ENCODE results near the gene AEBP1.

Gene AEBP1

DNA sequence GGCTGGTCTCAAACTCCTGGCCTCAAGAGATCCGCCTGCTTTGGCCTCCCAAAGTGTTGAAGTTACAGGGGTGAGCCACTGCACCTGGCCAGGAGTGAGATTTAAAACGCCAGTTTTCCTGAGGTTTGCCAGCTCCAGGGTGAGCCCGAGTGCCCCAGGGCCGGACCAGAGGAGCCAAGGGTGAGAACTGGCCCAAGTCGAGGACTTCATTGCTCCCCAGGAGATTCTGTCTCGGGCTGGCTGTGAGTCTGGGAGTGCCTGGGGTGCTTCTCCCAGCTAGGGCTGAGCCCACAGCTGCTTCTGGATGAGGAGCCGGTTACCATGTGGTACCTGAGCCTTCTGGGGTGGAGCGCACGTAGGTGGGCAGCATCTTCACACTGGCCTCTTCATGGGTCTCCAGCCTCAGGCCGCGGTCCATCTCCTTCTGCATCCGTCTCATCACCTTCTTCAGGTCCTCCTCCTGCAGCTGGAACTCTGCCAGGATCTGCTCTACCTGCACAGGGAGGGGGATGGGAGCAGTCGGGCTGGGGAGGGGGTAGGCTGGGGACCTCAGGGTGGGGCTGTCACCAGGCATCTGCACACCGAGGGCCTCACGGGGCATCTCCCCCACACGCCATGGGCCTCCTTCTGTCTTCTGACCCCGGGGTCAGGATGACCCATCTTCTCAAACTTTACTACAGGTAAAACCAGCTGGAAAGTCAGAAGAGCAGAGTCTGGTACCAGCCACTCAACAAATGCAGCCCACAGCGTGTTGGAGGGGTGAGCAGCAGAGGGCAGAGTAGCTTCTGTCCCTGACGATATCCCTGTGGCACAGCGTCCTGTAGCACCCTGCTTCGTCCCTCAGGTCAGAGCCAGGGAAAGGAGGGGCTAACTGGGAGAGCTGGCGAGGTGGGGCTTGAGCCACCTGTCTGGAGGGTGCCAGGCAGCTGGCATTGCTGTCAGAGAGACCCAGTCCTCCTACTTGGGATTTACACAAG, 49.1 kb downstream of the AEBP1 start:
- H3K27ac ChIP-seq: no peak overlapping the region
- no peaks in the 10 kb centered on the region for H3K79me2 ChIP-seq
- TF ChIP-seq CTCF (IDR thresholded peaks at IDR 0.05): no peak
- H2AFZ ChIP-seq: peak overlapping the region; percentile 28
- H3K36me3 ChIP-seq (ENCODE audit: control insufficient read depth, insufficient read depth, low read length): no peaks in the 10 kb centered on the region
- no peak overlapping the region for H3K4me2 ChIP-seq (ENCODE audit: low read length)
- no peaks in the 10 kb centered on the region for H3K27me3 ChIP-seq (ENCODE audit: control insufficient read depth, insufficient read depth, low read length)
- H3K9ac ChIP-seq: no peak overlapping the region
- H3K4me1 ChIP-seq: peaks cover 14% of the 10 kb centered on the region
- H3K4me3 ChIP-seq (ENCODE audit: low read depth, low read length): no peak overlapping the region
- H3K9me3 ChIP-seq (ENCODE audit: control insufficient read depth, low read length): no peaks in the 10 kb centered on the region

DNA sequence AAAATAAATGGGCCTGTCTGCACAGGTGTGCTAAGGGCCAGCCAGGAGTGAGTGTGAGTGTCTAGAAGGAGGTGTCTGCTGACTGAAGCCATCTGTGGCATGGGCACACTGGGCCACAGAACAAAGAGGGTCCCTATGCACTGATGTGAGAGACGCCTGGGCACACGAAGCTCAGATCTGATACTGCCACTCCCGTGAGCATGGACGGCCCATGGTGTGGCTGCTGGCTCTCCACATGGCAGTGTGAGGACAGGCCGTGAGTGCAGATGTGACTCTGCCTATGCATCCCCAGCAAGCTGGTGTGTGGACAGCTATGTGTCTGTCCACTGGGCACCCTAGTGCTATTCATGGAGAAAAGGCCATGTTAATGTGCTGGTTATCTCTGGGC, 49.8 kb downstream of the AEBP1 start:
- TF ChIP-seq CTCF (IDR thresholded peaks at IDR 0.05): no peak
- Histone ChIP-seq H3K4me2 (ENCODE audit: low read length) (no peak overlapping the region), H3K36me3 (ENCODE audit: control insufficient read depth, insufficient read depth, low read length) (no peaks in the 10 kb centered on the region), H3K79me2 (no peaks in the 10 kb centered on the region), H3K9me3 (ENCODE audit: control insufficient read depth, low read length) (no peaks in the 10 kb centered on the region), H3K4me1 (peaks cover 14% of the 10 kb centered on the region), H3K9ac (no peak overlapping the region), H2AFZ (peak overlapping the region; percentile 28), H3K27ac (no peak overlapping the region), H3K27me3 (ENCODE audit: control insufficient read depth, insufficient read depth, low read length) (no peaks in the 10 kb centered on the region), H3K4me3 (ENCODE audit: low read depth, low read length) (no peak overlapping the region)

- Histone ChIP-seq H3K4me2 (ENCODE audit: low read length) (no peak overlapping the region), H3K4me1 (peaks cover 14% of the 10 kb centered on the region), H3K79me2 (no peaks in the 10 kb centered on the region), H3K9me3 (ENCODE audit: control insufficient read depth, low read length) (no peaks in the 10 kb centered on the region), H3K9ac (no peak overlapping the region), H3K27ac (no peak overlapping the region), H3K36me3 (ENCODE audit: control insufficient read depth, insufficient read depth, low read length) (no peaks in the 10 kb centered on the region), H3K27me3 (ENCODE audit: control insufficient read depth, insufficient read depth, low read length) (no peaks in the 10 kb centered on the region), H3K4me3 (ENCODE audit: low read depth, low read length) (no peak overlapping the region), H2AFZ (no peak overlapping the region)
- no peak for TF ChIP-seq CTCF (IDR thresholded peaks at IDR 0.05)
Observed at GRCh38 chr7:44154703-44155102, 50.6 kb downstream of the AEBP1 start.

GRCh38 chr7:44155191-44156185, 51.3 kb downstream of the AEBP1 start:
- Histone ChIP-seq H3K4me3 (ENCODE audit: low read depth, low read length) (no peak overlapping the region), H2AFZ (no peak overlapping the region), H3K27ac (no peak overlapping the region), H3K4me1 (peaks cover 6% of the 10 kb centered on the region), H3K9ac (no peak overlapping the region), H3K79me2 (no peaks in the 10 kb centered on the region), H3K27me3 (ENCODE audit: control insufficient read depth, insufficient read depth, low read length) (no peaks in the 10 kb centered on the region), H3K36me3 (ENCODE audit: control insufficient read depth, insufficient read depth, low read length) (no peaks in the 10 kb centered on the region), H3K4me2 (ENCODE audit: low read length) (no peak overlapping the region), H3K9me3 (ENCODE audit: control insufficient read depth, low read length) (no peaks in the 10 kb centered on the region)
- TF ChIP-seq CTCF (IDR thresholded peaks at IDR 0.05): no peak

Measured in parathyroid adenoma (tissue), 2 donors.